T-helper 17 cell (primary cell): ENCODE data around the gene KNOP1. TPM values are rescaled to one million over a fixed set of nuclear protein-coding genes. Genes with fewer than 3 reads are reported as not detected.
A peak's percentile ranks its signal among the peaks of the same experiment; 100 is the strongest.

Source experiments
- ATAC-seq: fragments of 150-1000 bp; cut with Tn5 transposase; 2 replicates; pipeline ENCODE4 v1.10.0; 2021; ENCODE audit warnings: mild to moderate bottlenecking, moderate library complexity
- DNase-seq, 3 donors: peaks; one replicate each; pipeline versions ENCODE4 v3.0.0 to v3.0.0-alpha.2; 2020 to 2021
- H3K9me3 ChIP-seq: one replicate; pipeline ENCODE4 v1.7.0; 2013; ENCODE audit warnings: low read length, mild to moderate bottlenecking; ENCODE audit not compliant: control insufficient read depth, poor library complexity, severe bottlenecking
- H3K27ac Mint-ChIP-seq: one replicate; pipeline ENCODE4 v1.8.0; 2022; ENCODE audit warnings: mild to moderate bottlenecking, moderate library complexity, mixed read lengths
- H3K27me3 Mint-ChIP-seq: one replicate; pipeline ENCODE4 v1.8.0; 2022; ENCODE audit warnings: mixed read lengths
- H3K36me3 Mint-ChIP-seq: one replicate; pipeline ENCODE4 v1.8.0; 2022; ENCODE audit warnings: low read depth, mixed read lengths
- H3K4me1 Mint-ChIP-seq: one replicate; pipeline ENCODE4 v1.8.0; 2022; ENCODE audit warnings: mild to moderate bottlenecking, mixed read lengths
- H3K4me3 Mint-ChIP-seq: one replicate; pipeline ENCODE4 v1.8.0; 2022; ENCODE audit warnings: mild to moderate bottlenecking, moderate library complexity, mixed read lengths
- total RNA-seq, 4 donors: library from RNA in 2 of 4; stranded (reverse) in 2 of 4; gene quantifications; one replicate each; pipeline ENCODE4 v1.2.3 and lab custom pipeline; 2022 to 2026

The KNOP1 gene
- total RNA-seq (1 to 10 TPM; 7.7 to 7.9 TPM), total RNA-seq (lab: John Stamatoyannopoulos, UW) (16.7 to 36.9 reads per million in 2 donors)

DNA sequence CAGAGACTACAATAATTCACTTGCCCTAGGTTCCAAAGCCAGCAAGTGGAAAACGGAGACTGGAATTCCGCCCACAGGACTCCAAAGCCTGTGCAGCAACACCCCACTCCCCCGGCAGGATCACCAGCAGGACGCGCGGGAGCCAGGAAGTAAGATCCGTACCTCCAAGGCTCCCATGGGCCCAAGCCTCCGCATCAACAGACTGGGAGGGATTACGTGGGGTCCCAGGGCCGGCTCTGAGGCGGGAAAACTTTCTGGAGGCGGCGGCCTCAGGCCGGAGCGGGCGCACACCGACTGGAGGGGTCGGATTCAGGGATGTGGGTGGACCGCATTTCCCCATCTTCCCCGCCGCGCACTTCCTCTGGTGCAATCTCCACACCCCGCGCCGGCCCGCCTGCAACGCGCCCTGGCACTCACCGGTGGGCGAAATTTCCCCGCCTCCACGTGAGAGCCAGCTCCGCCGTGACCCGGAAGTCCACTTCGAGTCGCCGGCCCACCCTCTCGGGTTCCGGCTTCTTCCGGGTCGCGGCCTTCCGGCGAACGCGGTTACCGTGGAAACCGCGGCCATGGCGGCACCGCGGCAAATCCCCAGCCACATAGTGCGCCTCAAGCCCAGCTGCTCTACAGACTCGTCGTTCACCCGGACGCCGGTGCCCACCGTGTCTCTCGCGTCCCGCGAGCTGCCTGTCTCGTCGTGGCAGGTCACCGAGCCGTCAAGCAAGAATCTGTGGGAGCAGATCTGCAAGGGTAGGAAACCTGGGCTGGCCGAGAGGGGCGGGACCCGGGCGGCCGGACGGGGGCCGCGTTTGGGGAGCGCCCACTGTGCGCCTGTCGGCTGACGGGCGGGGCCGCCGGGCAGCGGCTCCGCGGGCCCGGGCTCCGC, at the start of gene KNOP1, which contains the start of gene IQCK:
KNOP1 (minus strand) TSS at position 487 of the 883 bp plus-strand sequence. CDS start 3,192 bp downstream, outside the sequence.
IQCK (plus strand) TSS at position 531 of the 883 bp plus-strand sequence; CDS start at position 567, 36 bp downstream.
- peaks cover 33% of the 10 kb centered on the region for H3K4me1 Mint-ChIP-seq
- peak; percentile 96 for ATAC-seq

DNA sequence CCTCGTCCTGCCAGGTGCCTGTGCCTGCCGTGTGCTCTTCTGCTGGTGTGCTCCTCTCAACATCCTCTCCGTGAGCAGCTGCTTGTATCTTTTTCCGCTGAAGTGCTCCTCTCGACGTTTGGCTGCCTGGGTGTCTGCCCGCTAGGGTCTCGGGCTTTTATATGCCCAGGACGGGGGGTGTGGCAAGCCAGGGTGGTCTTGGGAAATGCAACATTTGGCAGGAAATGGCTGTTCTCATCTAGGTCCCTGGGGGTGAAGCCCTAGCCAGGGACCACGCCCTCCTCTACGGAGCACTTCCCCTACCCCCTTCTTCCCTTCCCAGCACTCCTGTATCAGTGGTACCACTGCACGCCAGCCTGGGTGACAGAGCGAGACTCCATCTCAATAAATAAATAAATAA, 49.5 kb upstream of the KNOP1 start:
- no peak overlapping the region for H3K4me3 Mint-ChIP-seq
- no peak overlapping the region for H3K27ac Mint-ChIP-seq
- no peaks in the 10 kb centered on the region for H3K9me3 ChIP-seq
- peaks cover 3% of the 10 kb centered on the region for H3K36me3 Mint-ChIP-seq
- H3K4me1 Mint-ChIP-seq, result no peaks in the 10 kb centered on the region
- DNase-seq (no peak), ATAC-seq (no peak)
- no peaks in the 10 kb centered on the region for H3K27me3 Mint-ChIP-seq

More for the DNA sequence above, at the start of gene KNOP1, which contains the start of gene IQCK:
- Mint-ChIP-seq H3K27ac (peak within 1 kb of the TSS; percentile 78), H3K27me3 (no peaks in the 10 kb centered on the region), H3K36me3 (peaks cover 7% of the 10 kb centered on the region), H3K4me3 (peak within 1 kb of the TSS; percentile 97)
- no peaks in the 10 kb centered on the region for H3K9me3 ChIP-seq
- DNase-seq, result peak; percentile 86 to 87 (median 86)

DNA sequence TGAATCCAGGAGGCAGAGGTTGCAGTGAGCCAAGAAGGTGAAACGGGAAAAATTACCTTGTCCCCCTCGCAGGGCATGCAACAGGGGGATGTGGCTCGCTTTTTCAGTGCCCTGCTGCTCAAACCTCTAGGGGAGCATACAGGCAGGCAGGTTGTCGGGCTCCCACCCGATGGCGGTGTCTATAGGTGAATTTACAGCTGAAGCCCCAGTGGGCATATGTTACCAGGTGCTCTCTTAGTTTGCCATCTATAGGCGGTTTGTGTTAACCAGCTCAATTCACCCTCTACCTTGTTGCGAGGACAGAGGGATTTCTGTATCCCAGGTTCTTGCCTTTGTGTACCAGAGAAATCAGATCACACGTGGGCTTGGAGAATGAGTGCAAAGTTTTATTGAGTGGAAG, 49.0 kb upstream of the KNOP1 start:
- no peak for ATAC-seq
- peaks cover 3% of the 10 kb centered on the region for H3K36me3 Mint-ChIP-seq
- H3K4me1 Mint-ChIP-seq, result no peaks in the 10 kb centered on the region

DNA sequence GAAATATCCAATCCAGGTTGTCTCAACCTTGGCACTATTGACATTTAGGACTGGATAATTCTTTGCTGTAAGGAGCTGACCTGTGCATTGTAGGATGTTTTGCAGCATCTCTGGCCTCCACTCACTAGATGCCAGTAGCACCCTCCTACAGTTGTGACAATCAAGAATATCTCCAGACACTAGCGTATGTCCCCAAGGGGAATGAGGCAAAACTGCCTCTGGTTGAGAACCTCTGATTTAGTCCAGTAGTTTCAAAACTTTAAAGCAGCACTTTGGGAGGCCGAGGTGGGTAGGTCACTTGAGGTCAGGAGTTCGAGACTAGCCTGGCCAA, 48.5 kb upstream of the KNOP1 start:
- no peak overlapping the region for H3K4me3 Mint-ChIP-seq
- no peak for ATAC-seq
- H3K4me1 Mint-ChIP-seq, result no peaks in the 10 kb centered on the region
- no peak for DNase-seq
- H3K27me3 Mint-ChIP-seq, result no peaks in the 10 kb centered on the region
- H3K9me3 ChIP-seq, result no peaks in the 10 kb centered on the region
- H3K36me3 Mint-ChIP-seq, result peaks cover 3% of the 10 kb centered on the region
- H3K27ac Mint-ChIP-seq, result no peak overlapping the region

More for the DNA sequence above, 49.0 kb upstream of the KNOP1 start:
- no peak overlapping the region for H3K27ac Mint-ChIP-seq
- H3K27me3 Mint-ChIP-seq, result no peaks in the 10 kb centered on the region
- no peak for DNase-seq
- no peak overlapping the region for H3K4me3 Mint-ChIP-seq
- no peaks in the 10 kb centered on the region for H3K9me3 ChIP-seq

- DNase-seq, result no peak
- H3K4me3 Mint-ChIP-seq, result no peak overlapping the region
Measured at GRCh38 chr16:19765860-19766553, 48.0 kb upstream of the KNOP1 start.

DNA sequence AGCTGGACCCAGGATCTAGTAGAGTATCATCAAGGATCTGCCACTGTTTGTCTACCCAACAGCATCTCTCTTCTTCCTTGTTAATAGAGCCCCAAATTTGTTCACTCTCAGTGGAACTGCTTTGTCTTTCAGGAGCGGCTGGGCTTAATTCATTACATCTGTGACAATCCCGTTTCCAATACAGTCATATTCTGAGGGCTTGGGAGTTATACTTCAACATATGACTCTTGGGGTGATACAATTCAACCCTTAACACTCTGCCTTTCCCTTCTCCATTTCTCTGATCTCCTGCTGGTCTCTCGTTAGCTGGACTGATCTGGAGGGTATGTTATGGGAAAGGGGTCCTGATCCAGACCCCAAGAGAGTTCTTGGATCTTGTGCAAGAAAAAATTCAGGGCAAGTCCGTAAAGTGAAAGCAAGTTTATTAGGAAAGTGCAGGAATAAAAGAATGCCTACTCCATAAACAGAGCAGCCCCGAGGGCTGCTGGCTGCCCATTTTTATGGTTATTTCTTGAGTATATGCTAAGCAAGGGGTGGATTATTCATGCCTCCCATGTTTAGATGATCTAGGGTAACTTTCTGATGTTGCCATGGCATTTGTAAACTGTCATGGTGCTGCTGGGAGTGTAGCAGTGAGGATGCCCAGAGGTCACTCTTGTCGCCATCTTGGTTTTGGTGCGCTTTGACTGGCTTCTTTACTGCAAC, 42.5 kb upstream of the KNOP1 start:
- Mint-ChIP-seq H3K36me3 (peaks cover 2% of the 10 kb centered on the region), H3K4me3 (no peak overlapping the region), H3K27ac (no peak overlapping the region), H3K27me3 (peaks cover 6% of the 10 kb centered on the region), H3K4me1 (peaks cover 2% of the 10 kb centered on the region)
- H3K9me3 ChIP-seq, result no peaks in the 10 kb centered on the region
- ATAC-seq (no peak), DNase-seq (no peak)

More at GRCh38 chr16:19765860-19766553, 48.0 kb upstream of the KNOP1 start:
- no peaks in the 10 kb centered on the region for H3K4me1 Mint-ChIP-seq
- H3K36me3 Mint-ChIP-seq, result peaks cover 3% of the 10 kb centered on the region
- no peak overlapping the region for H3K27ac Mint-ChIP-seq
- no peak for ATAC-seq
- H3K27me3 Mint-ChIP-seq, result no peaks in the 10 kb centered on the region
- no peaks in the 10 kb centered on the region for H3K9me3 ChIP-seq

GRCh38 chr16:19757762-19758595, 40.0 kb upstream of the KNOP1 start:
- peaks cover 2% of the 10 kb centered on the region for H3K4me1 Mint-ChIP-seq
- H3K27ac Mint-ChIP-seq, result peak overlapping the region; percentile 59
- ATAC-seq (no peak), DNase-seq (no peak)
- peaks cover 6% of the 10 kb centered on the region for H3K27me3 Mint-ChIP-seq
- peaks cover 2% of the 10 kb centered on the region for H3K36me3 Mint-ChIP-seq
- no peak overlapping the region for H3K4me3 Mint-ChIP-seq
- no peaks in the 10 kb centered on the region for H3K9me3 ChIP-seq

GRCh38 chr16:19757026-19757425, 39.0 kb upstream of the KNOP1 start:
- no peak for ATAC-seq
- no peak overlapping the region for H3K27ac Mint-ChIP-seq

DNA sequence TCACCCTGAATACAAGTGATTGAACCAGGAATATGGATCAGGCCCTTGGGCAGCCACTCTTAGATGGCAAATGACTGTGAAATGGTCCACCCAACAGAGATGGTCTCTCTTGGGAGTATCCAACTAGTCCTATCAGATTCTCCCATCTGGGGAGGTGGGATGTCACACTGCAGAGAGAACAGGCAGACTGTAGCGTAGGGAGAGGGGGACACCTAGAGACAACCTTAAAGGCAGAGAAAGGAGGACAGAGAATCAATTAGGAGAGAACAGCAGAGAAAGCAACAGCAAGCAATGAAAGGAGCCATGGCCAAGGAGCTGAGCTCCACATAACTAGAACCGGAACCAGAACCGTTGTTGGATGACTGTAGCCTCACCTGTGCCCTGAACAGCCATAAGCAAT, 37.2 kb upstream of the KNOP1 start:
- H3K27ac Mint-ChIP-seq, result no peak overlapping the region

More at GRCh38 chr16:19757026-19757425, 39.0 kb upstream of the KNOP1 start:
- no peaks in the 10 kb centered on the region for H3K9me3 ChIP-seq
- peaks cover 2% of the 10 kb centered on the region for H3K4me1 Mint-ChIP-seq
- no peak for DNase-seq
- peaks cover 2% of the 10 kb centered on the region for H3K36me3 Mint-ChIP-seq
- peaks cover 6% of the 10 kb centered on the region for H3K27me3 Mint-ChIP-seq
- H3K4me3 Mint-ChIP-seq, result no peak overlapping the region

GRCh38 chr16:19754644-19755036, 36.6 kb upstream of the KNOP1 start:
- Mint-ChIP-seq H3K4me1 (peaks cover 2% of the 10 kb centered on the region), H3K27me3 (peaks cover 6% of the 10 kb centered on the region), H3K36me3 (peaks cover 2% of the 10 kb centered on the region), H3K4me3 (no peak overlapping the region), H3K27ac (no peak overlapping the region)
- no peaks in the 10 kb centered on the region for H3K9me3 ChIP-seq
- ATAC-seq (no peak), DNase-seq (no peak)

More for the DNA sequence above, 37.2 kb upstream of the KNOP1 start:
- H3K9me3 ChIP-seq, result no peaks in the 10 kb centered on the region
- no peak for DNase-seq
- H3K27me3 Mint-ChIP-seq, result peaks cover 6% of the 10 kb centered on the region
- H3K36me3 Mint-ChIP-seq, result peaks cover 2% of the 10 kb centered on the region
- peaks cover 2% of the 10 kb centered on the region for H3K4me1 Mint-ChIP-seq
- ATAC-seq, result no peak
- H3K4me3 Mint-ChIP-seq, result no peak overlapping the region

DNA sequence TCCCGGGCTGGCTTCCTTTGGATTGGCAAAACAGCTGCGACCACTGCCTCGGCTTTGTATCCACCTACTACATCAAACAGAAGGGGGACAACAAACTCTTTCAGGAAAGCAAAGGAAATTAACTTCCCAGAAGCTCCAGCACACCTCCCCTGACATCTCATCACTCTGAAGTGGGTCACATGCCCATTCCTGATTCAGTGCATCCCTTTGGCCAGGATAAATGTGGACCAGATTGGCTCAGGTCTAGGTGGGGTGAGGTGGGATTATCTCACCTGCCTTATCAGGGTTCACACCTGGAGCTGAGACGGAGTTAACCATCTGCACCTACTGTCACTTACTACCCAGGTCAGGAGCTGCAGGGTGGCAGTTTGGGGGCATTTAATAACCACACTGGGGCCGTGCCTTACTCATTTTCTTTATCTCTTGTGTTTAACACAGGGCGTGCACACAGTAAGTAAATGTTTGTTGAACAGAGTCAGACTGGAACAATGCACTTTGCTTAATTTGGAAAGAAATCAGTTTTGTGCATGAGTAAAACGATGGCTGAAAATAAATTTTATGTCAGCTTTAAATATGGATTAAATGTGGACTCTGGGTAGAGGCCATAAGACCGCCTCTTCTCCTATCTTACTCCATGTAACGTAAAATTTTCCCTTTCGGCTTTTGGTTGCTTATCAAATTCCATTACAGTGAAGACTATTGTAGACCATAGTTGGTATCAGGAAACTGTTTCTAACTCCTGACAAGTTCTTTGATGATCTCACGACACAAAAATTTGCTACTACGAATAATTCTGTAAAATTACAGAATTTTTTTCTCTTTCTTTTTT, 36.0 kb upstream of the KNOP1 start:
- Mint-ChIP-seq H3K36me3 (peaks cover 2% of the 10 kb centered on the region), H3K27ac (no peak overlapping the region)
- no peak for DNase-seq

More for the DNA sequence above, 36.0 kb upstream of the KNOP1 start:
- Mint-ChIP-seq H3K4me3 (no peak overlapping the region), H3K27me3 (peaks cover 6% of the 10 kb centered on the region), H3K4me1 (peaks cover 2% of the 10 kb centered on the region)
- H3K9me3 ChIP-seq, result no peaks in the 10 kb centered on the region
- ATAC-seq, result no peak
